Transverse colon (tissue), 4 donors: Measurements from ENCODE around the gene GNAL.
"Not testable (repeated sequence)": the region's sequence is repeated elsewhere in the genome, so short reads cannot be mapped to it uniquely, and the experiment has no call there.

ENCODE experiments used
- EP300 ChIP-seq: sonication (generic); formaldehyde crosslinking; IDR thresholded peaks from one replicate; pipeline ENCODE4 v1.6.1; 2017; ENCODE audit warnings: antibody characterized with exemption, low read depth
- POLR2A ChIP-seq: fragments of 450-650 bp; IDR thresholded peaks from one replicate; pipeline ENCODE4 v1.6.1; 2016; ENCODE audit warnings: antibody characterized with exemption, mild to moderate bottlenecking, moderate library complexity
- POLR2AphosphoS5 ChIP-seq, 3 donors: sonication (generic); formaldehyde crosslinking; IDR thresholded peaks; one replicate each; pipeline ENCODE4 v1.6.1; 2016; ENCODE audit warnings: antibody characterized with exemption in 3 of 3
- TF ChIP-seq, protein P1 (sequence below), 5 experiments: fragments of 200-600 bp in 3 of 5; fragments of 450-650 bp in 2 of 5; sonication (generic) in 3 of 5; IDR thresholded peaks; 1 replicate in 2 of 5; 2 replicates in 3 of 5; pipeline ENCODE4 v1.5.1; 2016 to 2017; ENCODE audit warnings: antibody characterized with exemption in 5 of 5, inconsistent platforms in 3 of 5, mild to moderate bottlenecking in 2 of 5, moderate library complexity in 1 of 5

- not testable (repeated sequence) for TF ChIP-seq POLR2AphosphoS5 (IDR thresholded peaks at IDR 0.05); POLR2A; EP300
- TF ChIP-seq, protein P1, sequence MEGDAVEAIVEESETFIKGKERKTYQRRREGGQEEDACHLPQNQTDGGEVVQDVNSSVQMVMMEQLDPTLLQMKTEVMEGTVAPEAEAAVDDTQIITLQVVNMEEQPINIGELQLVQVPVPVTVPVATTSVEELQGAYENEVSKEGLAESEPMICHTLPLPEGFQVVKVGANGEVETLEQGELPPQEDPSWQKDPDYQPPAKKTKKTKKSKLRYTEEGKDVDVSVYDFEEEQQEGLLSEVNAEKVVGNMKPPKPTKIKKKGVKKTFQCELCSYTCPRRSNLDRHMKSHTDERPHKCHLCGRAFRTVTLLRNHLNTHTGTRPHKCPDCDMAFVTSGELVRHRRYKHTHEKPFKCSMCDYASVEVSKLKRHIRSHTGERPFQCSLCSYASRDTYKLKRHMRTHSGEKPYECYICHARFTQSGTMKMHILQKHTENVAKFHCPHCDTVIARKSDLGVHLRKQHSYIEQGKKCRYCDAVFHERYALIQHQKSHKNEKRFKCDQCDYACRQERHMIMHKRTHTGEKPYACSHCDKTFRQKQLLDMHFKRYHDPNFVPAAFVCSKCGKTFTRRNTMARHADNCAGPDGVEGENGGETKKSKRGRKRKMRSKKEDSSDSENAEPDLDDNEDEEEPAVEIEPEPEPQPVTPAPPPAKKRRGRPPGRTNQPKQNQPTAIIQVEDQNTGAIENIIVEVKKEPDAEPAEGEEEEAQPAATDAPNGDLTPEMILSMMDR (IDR thresholded peaks at IDR 0.05): not testable (repeated sequence)
Measured at GRCh38 chr18:11919522-11919921, 230.5 kb downstream of the GNAL start.
